GM21423 (cell line): ENCODE measurements around the gene ENO3.

Experiments
- ATAC-seq: cut with Tn5 transposase; IDR thresholded peaks from one replicate; pipeline ENCODE4 v1.9.1; 2021; ENCODE audit warnings: mild to moderate bottlenecking, moderate library complexity; ENCODE audit not compliant: unreplicated experiment

Gene ENO3

GRCh38 chr17:4936436-4936835 is 14.5 kb upstream of the ENO3 start:
- ATAC-seq, result no peak

GRCh38 chr17:4937553-4937952 is 13.4 kb upstream of the ENO3 start:
- no peak for ATAC-seq

- no peak for ATAC-seq
Observed at GRCh38 chr17:4938069-4938491, 12.8 kb upstream of the ENO3 start.

GRCh38 chr17:4938688-4939545 is 12.0 kb upstream of the ENO3 start:
- ATAC-seq, result no peak

GRCh38 chr17:4939546-4939795 is 11.4 kb upstream of the ENO3 start:
- ATAC-seq, result no peak

- peak; percentile 76 for ATAC-seq
Observed at GRCh38 chr17:4939796-4940554, 10.9 kb upstream of the ENO3 start, which contains the start of the genes RNF167 and SLC25A11. Gene RNF167, plus strand, starts transcription at chr17:4940268. Its CDS starts 642 bp downstream, at chr17:4940910. Gene SLC25A11, minus strand, starts transcription at chr17:4940046. Its CDS starts 136 bp downstream, at chr17:4939910.

GRCh38 chr17:4940555-4941318 is 10.2 kb upstream of the ENO3 start:
- ATAC-seq, result no peak

- ATAC-seq, result no peak
Observed at GRCh38 chr17:4941319-4941610, 9.7 kb upstream of the ENO3 start.

- ATAC-seq, result no peak
Observed at GRCh38 chr17:4942760-4943508, 8.0 kb upstream of the ENO3 start.

GRCh38 chr17:4944163-4944553 is 6.8 kb upstream of the ENO3 start:
- no peak for ATAC-seq

- no peak for ATAC-seq
Observed at GRCh38 chr17:4944554-4945175, 6.3 kb upstream of the ENO3 start.

- peak; percentile 15 for ATAC-seq
Observed at GRCh38 chr17:4945176-4945943, 5.6 kb upstream of the ENO3 start.

- ATAC-seq, result no peak
Observed at GRCh38 chr17:4945944-4946280, 5.0 kb upstream of the ENO3 start.

- no peak for ATAC-seq
Observed at GRCh38 chr17:4946312-4946976, 4.5 kb upstream of the ENO3 start.

- no peak for ATAC-seq
Observed at GRCh38 chr17:4947010-4947410, 3.9 kb upstream of the ENO3 start.

- ATAC-seq, result no peak
Observed at GRCh38 chr17:4947411-4948165, 3.3 kb upstream of the ENO3 start.

- peak; percentile 9 for ATAC-seq
Observed at GRCh38 chr17:4948166-4948930, 2.6 kb upstream of the ENO3 start, which contains the start of gene PFN1. Gene PFN1, minus strand, starts transcription at chr17:4948530. Its CDS starts 136 bp downstream, at chr17:4948394.

GRCh38 chr17:4948931-4949320 is 2.0 kb upstream of the ENO3 start:
- peak; percentile 32 for ATAC-seq
